Measurements from ENCODE around the gene LAPTM4A. TPM values are rescaled to one million over a fixed set of nuclear protein-coding genes. Genes with fewer than 3 reads are reported as not detected.
A peak's percentile ranks its signal among the peaks of the same experiment; 100 is the strongest.

LAPTM4A gene
- polyA plus RNA-seq, 4 donors: 47.6 to 269 (median 157) TPM

DNA sequence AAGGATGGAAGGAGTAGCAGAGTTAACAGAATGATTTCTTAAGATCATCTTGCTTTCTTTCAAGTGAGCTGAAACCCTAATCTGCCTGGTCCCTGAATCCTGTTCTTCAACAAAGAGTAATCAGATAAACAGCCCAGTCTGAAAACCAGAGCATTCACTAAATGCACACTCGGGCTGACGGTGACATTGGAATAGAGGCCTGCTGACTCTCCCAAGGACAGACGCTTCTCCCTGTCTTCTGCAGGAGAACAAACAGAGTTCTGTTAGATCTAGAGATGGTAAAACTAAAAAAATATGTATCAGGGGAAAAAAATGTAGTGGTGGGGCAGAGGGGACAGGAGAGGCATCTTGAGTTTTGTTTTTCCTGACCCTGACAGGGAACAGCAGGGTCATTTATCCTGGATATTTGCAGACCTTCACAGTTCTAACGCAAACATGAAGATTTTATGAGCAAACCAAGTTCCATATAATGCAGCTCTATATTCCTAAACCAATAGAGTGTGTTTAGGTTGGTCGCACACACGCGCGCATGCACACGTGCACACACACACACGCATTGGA, 46.3 kb downstream of the LAPTM4A start:
- DNase-seq: no peak
- H3K36me3 ChIP-seq (ENCODE audit: control insufficient read depth in 3 of 3, insufficient read depth in 2 of 3, low read depth in 1 of 3, low read length in 3 of 3): no peaks in the 10 kb centered on the region
- H3K9me3 ChIP-seq (ENCODE audit: control insufficient read depth in 2 of 2, insufficient read depth in 1 of 2, low read depth in 1 of 2, low read length in 1 of 2): no peaks in the 10 kb centered on the region
- H3K27ac ChIP-seq (ENCODE audit: low read depth in 1 of 3, low read length in 2 of 3): no peak overlapping the region
- 87 to 95% (median 94%) methylated on average over 10 of the region's 10 CpGs for WGBS, 3 donors
- H3K4me3 ChIP-seq (ENCODE audit: low read depth in 1 of 3, low read length in 3 of 3): no peak overlapping the region
- no peak for FAIRE-seq
- no peaks in the 10 kb centered on the region for H3K4me1 ChIP-seq (ENCODE audit: control insufficient read depth in 3 of 3, insufficient read depth in 2 of 3, low read depth in 1 of 3, low read length in 2 of 3)
- H3K27me3 ChIP-seq (ENCODE audit: control insufficient read depth in 3 of 3, insufficient read depth in 3 of 3, low read length in 3 of 3): peaks cover 0 to 2% (median 0%) of the 10 kb centered on the region in 3 donors

- DNase-seq (no peak), FAIRE-seq (no peak)
- WGBS, 3 donors: 65 to 82% (median 73%) methylated on average over 2 of the region's 2 CpGs
- Histone ChIP-seq H3K27ac (ENCODE audit: low read depth in 1 of 3, low read length in 2 of 3) (no peak overlapping the region), H3K4me3 (ENCODE audit: low read depth in 1 of 3, low read length in 3 of 3) (no peak overlapping the region), H3K27me3 (ENCODE audit: control insufficient read depth in 3 of 3, insufficient read depth in 3 of 3, low read length in 3 of 3) (no peaks in the 10 kb centered on the region), H3K36me3 (ENCODE audit: control insufficient read depth in 3 of 3, insufficient read depth in 2 of 3, low read depth in 1 of 3, low read length in 3 of 3) (no peaks in the 10 kb centered on the region), H3K4me1 (ENCODE audit: control insufficient read depth in 3 of 3, insufficient read depth in 2 of 3, low read depth in 1 of 3, low read length in 2 of 3) (no peaks in the 10 kb centered on the region), H3K9me3 (ENCODE audit: control insufficient read depth in 2 of 2, insufficient read depth in 1 of 2, low read depth in 1 of 2, low read length in 1 of 2) (no peaks in the 10 kb centered on the region)
Measured at GRCh38 chr2:20001361-20001863, 50.0 kb downstream of the LAPTM4A start.

DNA sequence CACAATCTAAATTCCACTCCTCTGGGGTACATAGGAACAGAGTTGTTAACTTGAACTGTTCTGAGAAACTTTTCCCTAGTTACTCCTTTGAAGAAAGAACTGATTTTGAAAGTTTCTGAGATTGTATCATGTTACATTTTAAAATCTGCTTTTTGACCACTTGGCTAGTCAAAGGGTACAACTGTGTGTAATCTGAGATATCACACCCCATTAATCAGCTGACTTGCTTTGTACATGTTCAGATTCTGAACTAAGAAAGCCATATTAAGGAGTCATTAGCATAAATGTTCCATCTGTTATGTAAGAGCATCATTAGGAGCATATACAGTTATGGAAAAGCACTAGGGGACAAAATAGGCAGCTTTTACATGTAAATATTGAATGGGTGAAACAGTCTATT, 57.7 kb downstream of the LAPTM4A start:
- DNase-seq (no peak), FAIRE-seq (no peak)
- H3K27ac ChIP-seq (ENCODE audit: low read depth in 1 of 3, low read length in 2 of 3): no peak overlapping the region
- H3K4me3 ChIP-seq (ENCODE audit: low read depth in 1 of 3, low read length in 3 of 3): no peak overlapping the region
- H3K36me3 ChIP-seq (ENCODE audit: control insufficient read depth in 3 of 3, insufficient read depth in 2 of 3, low read depth in 1 of 3, low read length in 3 of 3): no peaks in the 10 kb centered on the region
- H3K27me3 ChIP-seq (ENCODE audit: control insufficient read depth in 3 of 3, insufficient read depth in 3 of 3, low read length in 3 of 3): no peaks in the 10 kb centered on the region
- peaks cover 0 to 5% (median 2%) of the 10 kb centered on the region in 3 donors for H3K4me1 ChIP-seq (ENCODE audit: control insufficient read depth in 3 of 3, insufficient read depth in 2 of 3, low read depth in 1 of 3, low read length in 2 of 3)
- no peaks in the 10 kb centered on the region for H3K9me3 ChIP-seq (ENCODE audit: control insufficient read depth in 2 of 2, insufficient read depth in 1 of 2, low read depth in 1 of 2, low read length in 1 of 2)

DNA sequence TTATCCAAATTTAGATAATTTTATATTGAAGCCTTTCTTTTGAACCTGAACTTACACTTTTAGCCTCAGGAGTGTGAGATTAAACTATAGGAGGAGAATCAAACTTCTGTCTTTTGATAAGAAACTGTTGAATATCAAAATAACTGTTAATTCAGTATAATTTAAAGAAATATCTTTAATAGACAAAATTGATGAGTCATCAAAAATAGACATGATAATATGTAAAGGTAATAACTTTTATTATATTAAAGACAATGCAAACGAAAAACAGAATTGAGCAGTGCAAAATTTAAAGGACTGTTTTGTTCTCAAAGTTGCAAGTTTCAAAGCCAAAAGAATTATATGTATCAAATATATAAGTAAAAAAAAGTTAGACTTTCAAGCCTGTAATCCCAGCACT, 59.5 kb downstream of the LAPTM4A start:
- Histone ChIP-seq H3K4me3 (ENCODE audit: low read depth in 1 of 3, low read length in 3 of 3) (no peak overlapping the region), H3K27ac (ENCODE audit: low read depth in 1 of 3, low read length in 2 of 3) (no peak overlapping the region), H3K27me3 (ENCODE audit: control insufficient read depth in 3 of 3, insufficient read depth in 3 of 3, low read length in 3 of 3) (no peaks in the 10 kb centered on the region), H3K9me3 (ENCODE audit: control insufficient read depth in 2 of 2, insufficient read depth in 1 of 2, low read depth in 1 of 2, low read length in 1 of 2) (no peaks in the 10 kb centered on the region), H3K36me3 (ENCODE audit: control insufficient read depth in 3 of 3, insufficient read depth in 2 of 3, low read depth in 1 of 3, low read length in 3 of 3) (no peaks in the 10 kb centered on the region), H3K4me1 (ENCODE audit: control insufficient read depth in 3 of 3, insufficient read depth in 2 of 3, low read depth in 1 of 3, low read length in 2 of 3) (peaks cover 0 to 5% (median 2%) of the 10 kb centered on the region in 3 donors)
- no peak for FAIRE-seq
- 51 to 87% (median 58%) methylated on average over 1 of the region's 1 CpG for WGBS, 3 donors
- DNase-seq: no peak

- H3K4me3 ChIP-seq (ENCODE audit: low read depth in 1 of 3, low read length in 3 of 3): peak overlapping the region; percentile 70 to 86 (median 74)
- no peak for DNase-seq
Measured at GRCh38 chr2:19990416-19990728, 61.1 kb downstream of the LAPTM4A start.

DNA sequence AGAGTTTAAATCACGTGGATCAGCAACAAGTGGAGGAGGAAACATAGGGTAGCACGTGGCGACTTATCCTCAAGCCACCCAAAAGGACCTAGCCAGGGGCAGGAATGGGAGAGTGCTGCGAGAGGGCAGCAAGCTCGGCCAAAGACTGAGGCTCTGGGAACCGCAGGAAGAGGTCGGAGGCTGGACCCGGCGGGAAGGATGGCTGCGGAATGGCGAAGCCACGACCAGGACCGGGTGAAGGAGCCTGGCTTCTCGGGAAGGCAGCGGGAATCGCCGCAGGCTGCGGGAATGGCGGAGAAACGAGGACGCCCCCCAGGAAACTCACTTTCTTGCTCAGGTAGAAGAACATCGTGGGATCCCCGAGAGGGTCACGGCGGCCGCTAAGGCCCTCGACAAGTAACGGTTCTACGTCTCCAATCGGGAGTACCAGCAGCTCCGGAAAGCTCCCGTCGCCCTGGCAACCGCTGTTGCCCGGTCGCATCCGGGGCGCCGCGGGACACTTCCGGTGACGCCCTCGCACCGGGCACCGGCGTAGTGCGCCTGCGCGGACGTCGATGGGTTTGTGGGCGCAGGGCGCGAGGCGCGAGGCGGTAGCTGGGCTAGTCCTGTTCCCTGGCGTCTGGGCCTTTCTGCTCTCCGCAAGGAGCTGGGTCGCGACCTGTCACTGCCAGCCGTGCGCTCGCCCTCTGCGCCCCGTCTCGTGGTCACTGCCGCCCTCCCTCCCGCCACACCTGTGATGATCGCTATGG, 61.6 kb downstream of the LAPTM4A start, which contains the start of gene WDR35:
Gene WDR35 (minus strand): TSS at position 439 of the 749 bp plus-strand sequence. CDS start 90 bp downstream, at position 349.
- DNase-seq (peak; percentile 89 to 95), FAIRE-seq (no peak)
- H3K4me1 ChIP-seq (ENCODE audit: control insufficient read depth in 3 of 3, insufficient read depth in 2 of 3, low read depth in 1 of 3, low read length in 2 of 3): peaks cover 0 to 5% (median 2%) of the 10 kb centered on the region in 3 donors
- peak within 1 kb of the TSS in 2 of 3 donors; percentile 39 to 71 for H3K27ac ChIP-seq (ENCODE audit: low read depth in 1 of 3, low read length in 2 of 3)
- 0 to 1% (median 1%) methylated on average over 70 of the region's 70 CpGs for WGBS, 3 donors
- H3K27me3 ChIP-seq (ENCODE audit: control insufficient read depth in 3 of 3, insufficient read depth in 3 of 3, low read length in 3 of 3): no peaks in the 10 kb centered on the region
- peak within 1 kb of the TSS; percentile 70 to 86 (median 74) for H3K4me3 ChIP-seq (ENCODE audit: low read depth in 1 of 3, low read length in 3 of 3)
- H3K9me3 ChIP-seq (ENCODE audit: control insufficient read depth in 2 of 2, insufficient read depth in 1 of 2, low read depth in 1 of 2, low read length in 1 of 2): no peaks in the 10 kb centered on the region
- peaks cover 0 to 2% (median 0%) of the 10 kb centered on the region in 3 donors for H3K36me3 ChIP-seq (ENCODE audit: control insufficient read depth in 3 of 3, insufficient read depth in 2 of 3, low read depth in 1 of 3, low read length in 3 of 3)

More at GRCh38 chr2:19990416-19990728, 61.1 kb downstream of the LAPTM4A start:
- peaks cover 0 to 5% (median 2%) of the 10 kb centered on the region in 3 donors for H3K4me1 ChIP-seq (ENCODE audit: control insufficient read depth in 3 of 3, insufficient read depth in 2 of 3, low read depth in 1 of 3, low read length in 2 of 3)
- WGBS, 3 donors: 22 to 23% (median 22%) methylated on average over 10 of the region's 10 CpGs
- H3K27ac ChIP-seq (ENCODE audit: low read depth in 1 of 3, low read length in 2 of 3): peak overlapping the region in 2 of 3 donors; percentile 39 to 71
- H3K9me3 ChIP-seq (ENCODE audit: control insufficient read depth in 2 of 2, insufficient read depth in 1 of 2, low read depth in 1 of 2, low read length in 1 of 2): no peaks in the 10 kb centered on the region
- no peak for FAIRE-seq
- H3K27me3 ChIP-seq (ENCODE audit: control insufficient read depth in 3 of 3, insufficient read depth in 3 of 3, low read length in 3 of 3): no peaks in the 10 kb centered on the region
- H3K36me3 ChIP-seq (ENCODE audit: control insufficient read depth in 3 of 3, insufficient read depth in 2 of 3, low read depth in 1 of 3, low read length in 3 of 3): no peaks in the 10 kb centered on the region

DNA sequence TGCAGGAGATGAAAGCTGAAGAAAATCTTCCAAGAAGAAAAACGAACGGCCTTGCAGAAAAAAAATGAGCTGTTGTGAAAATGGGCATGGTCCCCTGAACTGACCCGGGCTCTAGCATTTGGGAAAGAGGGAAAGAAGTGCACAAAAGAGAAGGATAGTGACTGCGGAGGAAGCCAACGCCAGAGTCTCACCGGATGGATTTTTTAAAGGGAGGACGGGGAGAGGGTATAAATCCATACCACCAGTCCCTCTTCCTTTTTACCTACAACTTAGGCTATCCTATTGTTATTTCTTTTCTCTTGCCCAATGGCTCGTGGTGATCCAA, 62.1 kb downstream of the LAPTM4A start:
- Histone ChIP-seq H3K4me3 (ENCODE audit: low read depth in 1 of 3, low read length in 3 of 3) (peak overlapping the region; percentile 70 to 86 (median 74)), H3K4me1 (ENCODE audit: control insufficient read depth in 3 of 3, insufficient read depth in 2 of 3, low read depth in 1 of 3, low read length in 2 of 3) (peaks cover 0 to 5% (median 2%) of the 10 kb centered on the region in 3 donors), H3K27me3 (ENCODE audit: control insufficient read depth in 3 of 3, insufficient read depth in 3 of 3, low read length in 3 of 3) (no peaks in the 10 kb centered on the region), H3K27ac (ENCODE audit: low read depth in 1 of 3, low read length in 2 of 3) (peak overlapping the region in 1 of 3 donors; percentile 71), H3K36me3 (ENCODE audit: control insufficient read depth in 3 of 3, insufficient read depth in 2 of 3, low read depth in 1 of 3, low read length in 3 of 3) (peaks cover 0 to 3% (median 0%) of the 10 kb centered on the region in 3 donors), H3K9me3 (ENCODE audit: control insufficient read depth in 2 of 2, insufficient read depth in 1 of 2, low read depth in 1 of 2, low read length in 1 of 2) (no peaks in the 10 kb centered on the region)
- WGBS, 3 donors: 9 to 11% (median 10%) methylated on average over 8 of the region's 8 CpGs
- FAIRE-seq (no peak), DNase-seq (no peak)

DNA sequence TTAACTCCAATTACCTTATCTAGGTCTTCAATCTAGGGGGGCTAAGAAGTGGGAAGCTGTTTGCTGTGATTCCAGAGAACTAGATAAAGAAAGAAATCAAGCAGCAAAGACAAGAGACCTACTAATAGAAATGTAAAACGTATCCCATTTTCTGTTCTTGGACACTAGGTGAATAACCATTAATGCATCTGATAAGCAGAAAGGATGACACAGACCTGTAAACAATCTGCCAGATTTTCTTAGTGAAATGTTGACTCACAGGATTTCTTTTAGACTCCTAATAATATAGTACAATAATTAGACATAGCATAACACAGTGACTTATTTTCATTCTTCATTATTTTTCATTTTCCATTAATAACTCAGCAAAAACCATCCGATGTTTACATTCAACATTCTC, 62.8 kb downstream of the LAPTM4A start:
- Histone ChIP-seq H3K9me3 (ENCODE audit: control insufficient read depth in 2 of 2, insufficient read depth in 1 of 2, low read depth in 1 of 2, low read length in 1 of 2) (no peaks in the 10 kb centered on the region), H3K4me1 (ENCODE audit: control insufficient read depth in 3 of 3, insufficient read depth in 2 of 3, low read depth in 1 of 3, low read length in 2 of 3) (peaks cover 0 to 5% (median 2%) of the 10 kb centered on the region in 3 donors), H3K27ac (ENCODE audit: low read depth in 1 of 3, low read length in 2 of 3) (no peak overlapping the region), H3K36me3 (ENCODE audit: control insufficient read depth in 3 of 3, insufficient read depth in 2 of 3, low read depth in 1 of 3, low read length in 3 of 3) (peaks cover 0 to 3% (median 0%) of the 10 kb centered on the region in 3 donors), H3K27me3 (ENCODE audit: control insufficient read depth in 3 of 3, insufficient read depth in 3 of 3, low read length in 3 of 3) (no peaks in the 10 kb centered on the region), H3K4me3 (ENCODE audit: low read depth in 1 of 3, low read length in 3 of 3) (no peak overlapping the region)
- 68 to 90% (median 84%) methylated on average over 2 of the region's 2 CpGs for WGBS, 3 donors
- no peak for DNase-seq
- FAIRE-seq: no peak

All from small intestine (tissue), 7 donors.